Heart right ventricle (tissue), 16 donors: Measurements from ENCODE around the gene CYTH1. TPM values are rescaled to one million over a fixed set of nuclear protein-coding genes. Genes with fewer than 3 reads are reported as not detected.
A peak's percentile ranks its signal among the peaks of the same experiment; 100 is the strongest.

Source experiments
- ATAC-seq, 8 donors: fragments of 200-7000 bp; cut with Tn5 transposase; one replicate each; pipeline ENCODE4 v1.9.1; 2020; ENCODE audit warnings: mild to moderate bottlenecking in 8 of 8, moderate library complexity in 8 of 8, moderate number of reproducible peaks in 1 of 8
- DNase-seq, 2 donors: peaks; one replicate each; pipeline ENCODE4 v3.0.0-alpha.2; 2020
- H3K27ac ChIP-seq, 10 donors: fragments of 200-600 bp; sonication (generic) in 2 of 10; one replicate each; pipeline versions ENCODE4 v1.5.0 to v1.8.0; 2020 to 2022; ENCODE audit warnings: mild to moderate bottlenecking in 3 of 10
- H3K27me3 ChIP-seq, 7 donors: fragments of 200-600 bp; one replicate each; pipeline ENCODE4 v1.8.0; 2021 to 2022; ENCODE audit warnings: mild to moderate bottlenecking in 2 of 7
- H3K36me3 ChIP-seq, 9 donors: fragments of 200-600 bp; sonication (generic) in 1 of 9; one replicate each; pipeline versions ENCODE4 v1.5.0 to v1.8.0; 2020 to 2022; ENCODE audit warnings: mild to moderate bottlenecking in 2 of 9
- H3K4me1 ChIP-seq, 9 donors: fragments of 200-600 bp; sonication (generic) in 1 of 9; one replicate each; pipeline versions ENCODE4 v1.5.0 to v1.8.0; 2020 to 2022; ENCODE audit warnings: mild to moderate bottlenecking in 4 of 9
- H3K4me3 ChIP-seq, 10 donors: fragments of 200-600 bp; sonication (generic) in 2 of 10; one replicate each; pipeline versions ENCODE4 v1.5.0 to v1.8.0; 2020 to 2022; ENCODE audit warnings: mild to moderate bottlenecking in 7 of 10, moderate library complexity in 2 of 10
- H3K9me3 ChIP-seq, 11 donors: fragments of 200-600 bp in 10 of 11; sonication (generic) in 2 of 11; one replicate each; pipeline versions ENCODE4 v1.5.0 to v1.8.0; 2013 to 2022; ENCODE audit warnings: mild to moderate bottlenecking in 2 of 11, control low read depth in 1 of 11, moderate library complexity in 1 of 11
- WGBS, 2 donors: extraction: QIAGEN DNeasy Blood & Tissue Kit; methylation state at CpG; one replicate each; pipeline ENCODE4 v1.1.7; 2013; ENCODE audit warnings: inconsistent platforms in 1 of 2; 5-methylcytosine and 5-hydroxymethylcytosine counted together
- intact Hi-C, 10 donors: fragments of 100-400 bp; cut with DNase I; formaldehyde crosslinking; loops; one replicate each; pipeline versions ENCODE4 v1.11.1 to v1.14.2; 2022
- polyA plus RNA-seq, 2 donors: library from polyadenylated mRNA; stranded (reverse); fragments of 200-250 nt; gene quantifications; one replicate each; pipeline ENCODE4 v1.2.3, GENCODE V29; 2013
- total RNA-seq, 10 donors: library from RNA; stranded (reverse); fragmentation: NEBNext Ultra II Directional in 3 of 10; extraction: Animal tissue kit (Norgen Biotek cat#: 25700) in 3 of 10; gene quantifications; one replicate each; pipeline versions ENCODE4 v1.2.1 to v1.2.4, GENCODE V29; 2021 to 2023
- TF ChIP-seq, protein P1 (sequence below), 9 donors: fragments of 200-600 bp; sonication (generic) in 2 of 9; IDR thresholded peaks; one replicate each; pipeline versions ENCODE4 v1.5.0 to v1.8.0; 2021 to 2022; ENCODE audit warnings: antibody characterized with exemption in 9 of 9, mild to moderate bottlenecking in 5 of 9, moderate library complexity in 1 of 9
- donor health status: Arrhythmogenic right ventricular cardiomyopathy.
- donor health status: ischemic (EF 13 %, LVEDD 7.1; RV severe dilation, severe dysfunction).
- donor health status: healthy with polysubstance abuse.
- donor health status: DM: no; HTN: yes; CAD: no.
- donor health status: DM: no; HTN: no; CAD: no.
- donor health status: ischemic (EF 25% LVEDD 6.9; RV normal size, moderate dysfunction).
- donor health status: ischemic (EF 25% LVEDD 5.7; RV mildly dilated, moderate dysfunction).
- donor health status: healthy.
- donor health status: DM: yes; HTN: yes; CAD: no.
- donor health status: Ischemic cardiomyopathy.
- donor health status: ischemic (EF 35%, LVEDD 5.7; RV mildly dilated, moderate dysfunction).
- donor health status: nonischemic (EF 11% LVEDD 7.7; RV severe dilation, severe dysfunction).
- donor health status: DM: yes; HTN: yes; CAD: no.
- donor health status: PGD.
- donor health status: ischemic (EF 29% LVEDD 5.4; RV normal size, mild dysfunction).
- donor health status: nonischemic (EF 23%, LVEDD 6.1; RV moderate dilation, normal function).

Gene CYTH1
- total and polyA plus RNA-seq, 12 donors: 22.3 to 46.9 (median 32.5) TPM

DNA sequence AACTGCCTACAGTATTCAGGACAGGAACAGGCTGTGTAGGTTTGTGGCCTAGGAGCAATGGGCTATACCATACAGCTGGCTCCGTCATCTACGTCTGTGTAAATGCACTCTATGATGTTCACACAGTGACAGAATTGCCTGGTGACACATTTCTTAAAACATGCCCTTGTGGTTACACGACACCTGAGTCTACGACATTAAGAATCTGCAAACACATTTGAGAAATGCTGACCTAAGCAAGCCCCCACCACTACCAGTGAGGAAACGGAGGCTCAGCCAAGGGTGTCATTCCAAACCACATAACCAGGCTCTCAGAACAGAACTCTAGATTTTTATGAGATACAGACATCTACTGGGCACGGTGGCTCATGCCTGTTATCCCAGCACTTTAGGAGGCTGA lies 35.0 kb upstream of the CYTH1 start:
- Histone ChIP-seq H3K36me3 (peaks cover 0 to 100% (median 92%) of the 10 kb centered on the region in 9 donors), H3K9me3 (no peaks in the 10 kb centered on the region), H3K27me3 (no peaks in the 10 kb centered on the region), H3K4me1 (peaks cover 4 to 47% (median 19%) of the 10 kb centered on the region in 9 donors), H3K27ac (peak overlapping the region in 1 of 10 donors; percentile 87), H3K4me3 (no peak overlapping the region)
- WGBS, 2 donors: 88 to 92% methylated on average over 6 of the region's 6 CpGs
- TF ChIP-seq, protein P1, sequence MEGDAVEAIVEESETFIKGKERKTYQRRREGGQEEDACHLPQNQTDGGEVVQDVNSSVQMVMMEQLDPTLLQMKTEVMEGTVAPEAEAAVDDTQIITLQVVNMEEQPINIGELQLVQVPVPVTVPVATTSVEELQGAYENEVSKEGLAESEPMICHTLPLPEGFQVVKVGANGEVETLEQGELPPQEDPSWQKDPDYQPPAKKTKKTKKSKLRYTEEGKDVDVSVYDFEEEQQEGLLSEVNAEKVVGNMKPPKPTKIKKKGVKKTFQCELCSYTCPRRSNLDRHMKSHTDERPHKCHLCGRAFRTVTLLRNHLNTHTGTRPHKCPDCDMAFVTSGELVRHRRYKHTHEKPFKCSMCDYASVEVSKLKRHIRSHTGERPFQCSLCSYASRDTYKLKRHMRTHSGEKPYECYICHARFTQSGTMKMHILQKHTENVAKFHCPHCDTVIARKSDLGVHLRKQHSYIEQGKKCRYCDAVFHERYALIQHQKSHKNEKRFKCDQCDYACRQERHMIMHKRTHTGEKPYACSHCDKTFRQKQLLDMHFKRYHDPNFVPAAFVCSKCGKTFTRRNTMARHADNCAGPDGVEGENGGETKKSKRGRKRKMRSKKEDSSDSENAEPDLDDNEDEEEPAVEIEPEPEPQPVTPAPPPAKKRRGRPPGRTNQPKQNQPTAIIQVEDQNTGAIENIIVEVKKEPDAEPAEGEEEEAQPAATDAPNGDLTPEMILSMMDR (IDR thresholded peaks at IDR 0.05): no peak
- intact Hi-C loops: no loop called here
- ATAC-seq: peak in 1 of 8 donors; percentile 19
- no peak for DNase-seq

DNA sequence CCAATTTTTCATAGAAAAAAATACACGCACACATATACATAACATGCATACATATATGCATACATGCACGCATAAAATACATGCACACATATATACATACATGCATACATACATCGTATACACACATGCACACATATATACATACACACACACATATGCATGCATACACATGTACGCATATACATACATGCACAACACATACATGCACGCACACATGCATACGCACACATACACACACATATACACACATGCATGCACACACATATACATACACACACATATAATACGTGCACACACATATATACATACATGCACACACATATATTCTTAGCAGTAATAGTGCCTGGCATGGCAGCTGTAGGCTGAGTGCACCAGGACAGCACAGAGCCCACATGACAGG lies 33.6 kb upstream of the CYTH1 start:
- no peak for ATAC-seq
- Histone ChIP-seq H3K27ac (no peak overlapping the region), H3K4me3 (no peak overlapping the region), H3K27me3 (no peaks in the 10 kb centered on the region), H3K4me1 (peaks cover 4 to 47% (median 19%) of the 10 kb centered on the region in 9 donors), H3K9me3 (no peaks in the 10 kb centered on the region), H3K36me3 (peaks cover 0 to 100% (median 92%) of the 10 kb centered on the region in 9 donors)
- TF ChIP-seq, protein P1 (IDR thresholded peaks at IDR 0.05): no peak
- 97 to 98% methylated on average over 7 of the region's 7 CpGs for WGBS, 2 donors
- no peak for DNase-seq
- intact Hi-C loops: no loop called here

DNA sequence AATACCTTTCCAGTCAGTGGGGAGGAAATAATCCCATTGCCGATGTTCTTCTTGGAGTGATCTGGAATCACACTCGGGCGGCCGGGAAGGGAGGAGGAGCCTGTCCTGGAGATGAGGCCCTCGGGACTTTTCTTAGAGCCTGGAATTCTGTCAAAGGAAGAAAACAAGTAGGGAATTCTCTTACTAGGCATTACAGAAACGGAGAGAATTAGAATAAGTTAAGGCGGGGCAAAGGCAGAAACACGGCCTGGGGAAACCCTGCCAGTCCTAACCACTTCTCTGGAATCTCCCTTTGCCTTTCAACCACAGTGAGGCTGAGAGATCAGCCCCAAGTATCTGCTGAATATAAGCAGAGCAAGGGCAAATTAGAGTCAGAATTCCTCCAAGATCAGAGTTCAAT lies 30.8 kb upstream of the CYTH1 start:
- Histone ChIP-seq H3K36me3 (peaks cover 0 to 100% (median 84%) of the 10 kb centered on the region in 9 donors), H3K4me1 (peaks cover 4 to 24% (median 11%) of the 10 kb centered on the region in 9 donors), H3K27me3 (no peaks in the 10 kb centered on the region), H3K27ac (peak overlapping the region in 8 of 10 donors; percentile 20 to 61 (median 37)), H3K4me3 (no peak overlapping the region), H3K9me3 (no peaks in the 10 kb centered on the region)
- ATAC-seq: peak; percentile 40 to 72 (median 54)
- TF ChIP-seq, protein P1 (IDR thresholded peaks at IDR 0.05): no peak
- WGBS, 2 donors: 42 to 54% methylated on average over 8 of the region's 8 CpGs
- intact Hi-C loops: no loop called here
- peak in 1 of 2 donors; percentile 37 for DNase-seq

DNA sequence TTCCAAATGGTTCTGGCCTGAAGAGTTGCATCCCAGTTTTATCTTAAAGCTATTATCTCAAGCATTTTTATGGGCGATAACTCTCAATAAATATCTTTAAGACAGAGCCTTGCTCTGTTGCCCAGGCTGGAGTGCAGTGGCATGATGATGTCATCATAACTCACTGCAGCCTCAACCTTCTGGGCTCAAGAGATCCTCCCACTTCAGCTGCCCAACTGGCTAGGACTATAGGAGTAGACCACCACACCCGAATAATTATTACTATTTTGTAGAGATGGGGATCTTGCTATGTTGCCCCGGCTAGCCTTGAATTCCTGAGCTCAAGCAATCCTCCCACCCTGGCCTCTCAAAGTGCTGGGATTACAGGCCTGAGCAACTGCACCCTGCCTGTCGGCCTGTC lies 26.1 kb upstream of the CYTH1 start:
- Histone ChIP-seq H3K36me3 (peaks cover 0 to 100% (median 71%) of the 10 kb centered on the region in 9 donors), H3K9me3 (no peaks in the 10 kb centered on the region), H3K27ac (no peak overlapping the region), H3K4me1 (peaks cover under 1 to 34% (median 19%) of the 10 kb centered on the region in 9 donors), H3K4me3 (no peak overlapping the region), H3K27me3 (no peaks in the 10 kb centered on the region)
- no peak for ATAC-seq
- 88 to 89% methylated on average over 4 of the region's 4 CpGs for WGBS, 2 donors
- intact Hi-C loops: loop anchor here in 1 of 10 donors (10.0 kb wide), 1 partner anchor 313 kb away; no protein-coding TSS in a partner anchor
- DNase-seq: no peak
- TF ChIP-seq, protein P1 (IDR thresholded peaks at IDR 0.05): no peak
